A673 (cell line): Measurements from ENCODE around the gene HOXA3. TPM values are rescaled to one million over a fixed set of nuclear protein-coding genes. Genes with fewer than 3 reads are reported as not detected.

Experiments used
- BruUV-seq: library from RNA; stranded (reverse); fragments of 400-500 nt; replicated peaks from 2 replicates; lab custom pipeline; 2021; lab: Mats Ljungman, UMichigan
- CTCF ChIA-PET: fragments of 300-600 bp; sonication (Branson Sonifier 250); formaldehyde crosslinking; loops from one replicate; lab custom pipeline; 2022; ENCODE audit warnings: antibody characterized with exemption; lab: Charles Lee
- POLR2A ChIA-PET: fragments of 300-600 bp; sonication (Branson Sonifier 250); formaldehyde crosslinking; loops from one replicate; lab custom pipeline; 2022; ENCODE audit warnings: antibody characterized with exemption; ENCODE audit not compliant: low non-redundant PET; lab: Charles Lee
- DNase-seq: peaks from one replicate; pipeline ENCODE4 v3.0.0-alpha.2; 2015; ENCODE audit warnings: low spot score
- H3K27ac ChIP-seq: fragments of 200-600 bp; sonication (generic); 2 replicates; pipeline ENCODE4 v1.5.1; 2016; ENCODE audit warnings: mixed run types, low read depth, mild to moderate bottlenecking, mixed read lengths, antibody characterized with exemption, low read length; ENCODE audit not compliant: poor library complexity, severe bottlenecking
- H3K27me3 ChIP-seq: fragments of 200-600 bp; sonication (generic); replicated peaks from 2 replicates; pipeline ENCODE4 v1.6.1; 2017; ENCODE audit warnings: mixed run types, low read depth, mild to moderate bottlenecking, mixed read lengths, antibody characterized with exemption, low read length; ENCODE audit not compliant: insufficient read depth, poor library complexity
- H3K36me3 ChIP-seq: fragments of 200-600 bp; sonication (generic); 2 replicates; pipeline ENCODE4 v1.6.1; 2016; ENCODE audit warnings: mixed run types, mild to moderate bottlenecking, mixed read lengths, antibody characterized with exemption, low read length; ENCODE audit not compliant: insufficient read depth, poor library complexity, severe bottlenecking
- H3K4me1 ChIP-seq: fragments of 200-600 bp; sonication (generic); 2 replicates; pipeline ENCODE4 v1.6.1; 2017; ENCODE audit warnings: mixed run types, mild to moderate bottlenecking, mixed read lengths, antibody characterized with exemption, low read length; ENCODE audit not compliant: insufficient read depth, poor library complexity, severe bottlenecking
- H3K4me3 ChIP-seq: fragments of 200-600 bp; sonication (generic); 2 replicates; pipeline ENCODE4 v1.5.1; 2016; ENCODE audit warnings: low read depth, mixed run types, mild to moderate bottlenecking, mixed read lengths, low read length; ENCODE audit not compliant: poor library complexity, severe bottlenecking
- H3K9me3 ChIP-seq: fragments of 200-600 bp; sonication (generic); 2 replicates; pipeline ENCODE4 v1.6.1; 2016; ENCODE audit warnings: mixed run types, low read depth, mild to moderate bottlenecking, mixed read lengths, antibody characterized with exemption, low read length; ENCODE audit not compliant: poor library complexity, severe bottlenecking
- EZH2 ChIP-seq: fragments of 200-600 bp; sonication (generic); IDR thresholded peaks from 2 replicates; pipeline ENCODE4 v1.6.1; 2017; ENCODE audit warnings: borderline replicate concordance, low read depth, mild to moderate bottlenecking, mixed read lengths, antibody characterized with exemption, low read length; ENCODE audit not compliant: poor library complexity, severe bottlenecking
- intact Hi-C: fragments of 100-400 bp; cut with micrococcal nuclease; formaldehyde crosslinking; loops from one replicate; pipeline ENCODE4 v1.10.0; 2022; ENCODE audit not compliant: unreplicated experiment
- total RNA-seq: library from RNA; stranded (reverse); gene quantifications from 2 replicates; pipeline ENCODE4 v1.2.3, GENCODE V29; 2021
- TF ChIP-seq, protein P1 (sequence below): fragments of 300-800, 200-600 bp; sonication (generic); conservative IDR thresholded peaks from 2 replicates; pipeline ENCODE4 v1.5.1; 2017; ENCODE audit warnings: low read depth, mild to moderate bottlenecking, antibody characterized with exemption, low read length, moderate library complexity, mixed read lengths

Gene HOXA3
- total RNA-seq, 1 experiment from 2014 or later: not detected

GRCh38 chr7:27180431-27181420, 28.3 kb upstream of the HOXA3 start:
- POLR2A ChIA-PET: no interaction called here
- no TSS peak for BruUV-seq
- no peak overlapping the region for H3K27ac ChIP-seq

DNA sequence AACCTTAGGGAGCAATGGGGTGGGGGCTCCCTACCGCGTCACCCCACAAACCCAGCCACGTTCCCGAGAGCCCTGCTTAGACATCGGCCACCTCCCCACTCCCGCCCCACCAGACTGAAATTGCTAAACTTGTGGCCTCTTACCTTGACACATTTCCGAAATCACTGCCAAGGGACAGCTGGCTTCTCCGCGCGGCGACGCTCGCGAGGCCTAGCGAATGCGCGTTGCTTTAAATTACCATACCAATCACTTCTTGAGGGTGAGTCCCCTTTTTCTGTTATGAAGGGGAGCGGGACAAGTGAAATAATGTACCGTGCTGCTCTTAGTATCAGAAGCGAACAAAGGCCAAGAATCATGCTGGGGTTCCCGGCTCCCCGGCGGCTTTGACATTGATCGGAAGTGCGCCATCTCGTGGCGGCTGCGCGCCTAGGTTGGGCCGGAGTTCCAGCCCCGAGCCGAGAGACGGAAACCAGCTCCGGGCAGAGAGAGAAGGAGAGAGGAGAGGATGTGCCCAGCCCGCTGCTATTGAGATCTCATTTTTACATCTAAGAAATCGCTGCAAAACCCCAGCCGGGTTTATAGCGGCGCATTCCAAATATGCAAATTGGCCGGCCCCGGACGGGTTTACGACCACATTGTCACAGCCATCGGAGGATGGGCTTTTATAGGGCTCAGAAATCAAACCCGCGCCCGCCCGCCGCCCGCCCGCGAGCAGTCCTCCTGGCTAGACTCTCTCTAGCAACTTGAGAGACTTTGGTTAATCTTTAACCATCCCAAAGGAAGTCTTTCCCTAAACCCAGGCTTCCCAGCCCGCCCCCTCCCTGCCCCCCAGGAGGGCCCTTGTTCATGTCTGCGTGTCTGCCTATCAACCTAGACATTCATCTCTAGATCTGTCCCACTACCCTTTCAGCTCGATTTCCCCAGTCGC, 27.4 kb upstream of the HOXA3 start:
- no TSS peak for BruUV-seq
- intact Hi-C loops: no loop called here
- H3K36me3 ChIP-seq: no peaks in the 10 kb centered on the region
- H3K27ac ChIP-seq: no peak overlapping the region
- H3K4me3 ChIP-seq: peak overlapping the region; percentile 27
- H3K27me3 ChIP-seq: peaks cover 95% of the 10 kb centered on the region
- DNase-seq: peak; percentile 72
- no peak for TF ChIP-seq EZH2
- TF ChIP-seq, protein P1, sequence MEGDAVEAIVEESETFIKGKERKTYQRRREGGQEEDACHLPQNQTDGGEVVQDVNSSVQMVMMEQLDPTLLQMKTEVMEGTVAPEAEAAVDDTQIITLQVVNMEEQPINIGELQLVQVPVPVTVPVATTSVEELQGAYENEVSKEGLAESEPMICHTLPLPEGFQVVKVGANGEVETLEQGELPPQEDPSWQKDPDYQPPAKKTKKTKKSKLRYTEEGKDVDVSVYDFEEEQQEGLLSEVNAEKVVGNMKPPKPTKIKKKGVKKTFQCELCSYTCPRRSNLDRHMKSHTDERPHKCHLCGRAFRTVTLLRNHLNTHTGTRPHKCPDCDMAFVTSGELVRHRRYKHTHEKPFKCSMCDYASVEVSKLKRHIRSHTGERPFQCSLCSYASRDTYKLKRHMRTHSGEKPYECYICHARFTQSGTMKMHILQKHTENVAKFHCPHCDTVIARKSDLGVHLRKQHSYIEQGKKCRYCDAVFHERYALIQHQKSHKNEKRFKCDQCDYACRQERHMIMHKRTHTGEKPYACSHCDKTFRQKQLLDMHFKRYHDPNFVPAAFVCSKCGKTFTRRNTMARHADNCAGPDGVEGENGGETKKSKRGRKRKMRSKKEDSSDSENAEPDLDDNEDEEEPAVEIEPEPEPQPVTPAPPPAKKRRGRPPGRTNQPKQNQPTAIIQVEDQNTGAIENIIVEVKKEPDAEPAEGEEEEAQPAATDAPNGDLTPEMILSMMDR: peak; percentile 94
- H3K9me3 ChIP-seq: no peaks in the 10 kb centered on the region
- H3K4me1 ChIP-seq: no peaks in the 10 kb centered on the region
- ChIA-PET POLR2A (no interaction called here), CTCF (interaction anchor here (0.6 to 0.7 kb wide), 2 partner anchors 17 to 503 kb away, joined by 4 to 9 read pairs; no protein-coding TSS in a partner anchor)

More at GRCh38 chr7:27180431-27181420, 28.3 kb upstream of the HOXA3 start:
- H3K27me3 ChIP-seq: peaks cover 95% of the 10 kb centered on the region
- no peak for TF ChIP-seq EZH2
- TF ChIP-seq, protein P1: no peak
- intact Hi-C loops: no loop called here
- H3K4me3 ChIP-seq: no peak overlapping the region
- no peak for DNase-seq
- CTCF ChIA-PET: interaction anchor here (0.6 to 0.7 kb wide), 2 partner anchors 16 to 504 kb away, joined by 4 to 9 read pairs; no protein-coding TSS in a partner anchor
- H3K9me3 ChIP-seq: no peaks in the 10 kb centered on the region
- H3K36me3 ChIP-seq: no peaks in the 10 kb centered on the region
- H3K4me1 ChIP-seq: no peaks in the 10 kb centered on the region

DNA sequence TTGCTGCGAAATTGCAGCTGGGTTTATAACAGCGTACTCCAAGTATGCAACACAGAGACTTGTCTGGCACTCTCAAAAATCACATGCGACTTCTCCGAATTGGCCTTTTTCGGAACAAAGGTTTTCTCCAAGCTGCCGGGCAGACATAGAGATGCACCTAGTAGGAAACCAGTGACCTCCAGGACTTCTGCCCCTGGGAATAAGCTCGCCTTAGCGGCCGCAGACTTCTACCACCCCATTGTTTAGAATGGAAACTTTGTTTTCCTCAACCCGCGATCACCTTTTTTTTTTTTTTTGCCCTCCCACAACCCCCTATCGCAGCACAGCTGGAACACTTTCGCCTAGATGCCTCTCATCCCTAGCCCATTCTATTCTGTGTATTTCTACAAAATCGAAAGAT, 26.6 kb upstream of the HOXA3 start:
- no peak for TF ChIP-seq EZH2
- TF ChIP-seq, protein P1: no peak
- ChIA-PET CTCF (interaction anchor here (0.5 to 0.6 kb wide), 2 partner anchors 499 to 810 kb away, joined by 3 to 5 read pairs; no protein-coding TSS in a partner anchor), POLR2A (no interaction called here)
- Histone ChIP-seq H3K4me1 (no peaks in the 10 kb centered on the region), H3K36me3 (no peaks in the 10 kb centered on the region), H3K4me3 (no peak overlapping the region), H3K9me3 (no peaks in the 10 kb centered on the region), H3K27me3 (peaks cover 95% of the 10 kb centered on the region), H3K27ac (no peak overlapping the region)
- intact Hi-C loops: no loop called here
- BruUV-seq: no TSS peak
- DNase-seq: no peak
